ENCODE data around the gene CRNN.

The CRNN gene

DNA sequence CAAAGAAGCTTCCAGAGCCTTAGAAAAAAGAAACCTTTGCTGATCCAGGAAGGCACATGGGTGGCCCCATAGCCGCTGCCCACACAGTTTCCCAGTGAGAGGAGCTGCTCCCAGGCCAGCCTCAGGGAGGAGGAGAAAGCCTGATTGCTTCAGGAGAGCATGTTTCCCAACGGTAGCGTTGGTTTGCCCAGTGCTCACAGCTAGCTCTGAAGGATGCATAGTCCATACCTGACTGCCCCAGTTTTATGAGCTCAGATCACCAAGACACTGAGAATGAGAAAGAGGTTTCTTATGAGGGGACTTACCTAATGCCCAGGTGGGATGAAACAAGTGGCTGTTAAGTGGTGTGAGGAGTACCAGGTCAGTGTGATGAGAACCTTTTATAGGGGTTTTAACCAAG lies at the start of gene CRNN:
Gene CRNN (minus strand): TSS at position 355 of the 400 bp plus-strand sequence. CDS start 2,030 bp downstream, outside the sequence.
- DNase-seq, result no peak

GRCh38 chr1:152462636-152463035 lies 48.6 kb upstream of the CRNN start:
- DNase-seq, result no peak

- peak; percentile 53 for DNase-seq
These were observed 47.5 kb upstream of the CRNN start for GRCh38 chr1:152461544-152461943.

DNA sequence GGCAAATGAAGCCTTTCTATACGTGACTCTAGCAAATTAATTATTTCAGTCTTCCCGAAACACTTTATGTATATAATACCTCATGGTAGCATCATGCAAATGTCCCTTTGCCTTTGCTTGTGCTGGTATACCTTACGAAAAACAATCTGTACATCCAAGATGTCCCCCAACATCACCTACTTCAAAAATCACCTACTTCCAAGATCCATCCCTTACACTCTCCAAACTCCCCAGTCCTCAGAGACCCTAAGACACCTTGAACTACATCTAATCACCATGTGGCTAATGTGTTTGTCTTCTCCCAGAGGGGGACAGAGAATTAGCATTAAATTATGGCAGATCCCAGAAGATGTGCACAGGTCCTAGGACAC lies 46.5 kb upstream of the CRNN start:
- DNase-seq, result no peak

GRCh38 chr1:152459596-152460528 lies 45.8 kb upstream of the CRNN start:
- peak; percentile 77 for DNase-seq

GRCh38 chr1:152458384-152459185 lies 44.5 kb upstream of the CRNN start:
- peak; percentile 83 for DNase-seq

DNA sequence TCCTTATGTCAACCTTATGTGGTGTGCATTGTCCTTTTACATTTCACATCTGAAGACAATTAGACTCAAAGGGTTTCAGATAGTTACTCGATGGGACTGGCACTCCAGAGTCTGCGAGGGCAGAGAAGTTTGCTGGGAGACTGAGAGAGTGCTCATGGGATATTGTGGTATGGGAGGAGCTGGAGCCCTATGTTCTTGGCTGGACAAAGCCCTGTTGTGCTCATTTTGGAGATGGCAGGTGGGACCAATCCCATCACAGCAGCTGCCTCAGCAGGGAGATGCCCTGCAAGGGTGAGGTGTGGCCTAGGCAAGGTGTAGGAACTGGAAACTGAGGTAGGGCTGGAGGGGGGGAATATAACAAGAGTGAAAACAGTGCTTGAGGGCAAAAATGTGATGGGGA lies 43.5 kb upstream of the CRNN start:
- no peak for DNase-seq

GRCh38 chr1:152457071-152457470 lies 43.0 kb upstream of the CRNN start:
- DNase-seq, result no peak

- DNase-seq, result no peak
These were observed 37.2 kb upstream of the CRNN start for GRCh38 chr1:152451254-152451653.

GRCh38 chr1:152449661-152450060 lies 35.6 kb upstream of the CRNN start:
- DNase-seq, result no peak

DNA sequence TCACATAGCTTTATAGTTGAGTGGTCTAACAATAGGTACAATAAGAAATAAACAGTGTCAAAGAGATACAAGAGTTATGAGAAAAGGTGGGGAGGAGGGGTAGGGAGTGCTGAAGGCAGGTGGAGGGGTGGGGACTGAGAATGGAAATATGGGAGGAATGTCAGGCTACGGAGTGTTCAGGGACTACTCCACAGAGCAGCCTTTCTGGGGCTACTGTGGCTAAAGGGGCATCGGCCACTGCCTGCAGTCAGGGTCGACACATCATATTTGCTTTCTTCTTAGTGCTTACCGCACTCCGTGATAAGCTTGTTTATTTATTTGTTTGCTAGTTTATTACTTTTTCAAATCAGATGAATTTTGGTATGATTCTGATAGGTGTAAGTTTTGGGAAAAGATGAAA lies 34.4 kb upstream of the CRNN start:
- DNase-seq, result no peak

GRCh38 chr1:152448095-152448494 lies 34.0 kb upstream of the CRNN start:
- DNase-seq, result no peak

DNA sequence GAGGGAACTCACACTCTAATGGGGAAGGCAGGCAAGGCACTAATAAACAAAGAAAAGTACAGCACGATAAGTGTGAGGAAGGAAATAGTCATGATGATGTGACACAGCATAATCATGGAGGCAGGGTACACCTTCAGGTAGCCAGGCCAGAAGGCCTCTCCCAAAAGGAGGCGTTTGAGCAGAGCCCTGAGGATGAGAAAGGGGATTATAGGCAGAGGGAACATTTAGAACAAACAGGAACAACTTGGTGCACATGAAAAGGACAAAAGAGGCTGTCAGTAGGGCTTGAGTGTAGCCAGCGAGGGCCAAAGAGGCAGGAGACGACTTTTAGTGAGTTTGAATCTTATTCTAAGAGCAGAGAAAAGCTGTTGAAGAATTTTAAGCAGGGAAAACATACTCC lies 33.4 kb upstream of the CRNN start:
- no peak for DNase-seq

GRCh38 chr1:152444045-152444444 lies 30.0 kb upstream of the CRNN start:
- no peak for DNase-seq

- no peak for DNase-seq
These were observed 28.7 kb upstream of the CRNN start for GRCh38 chr1:152442765-152443164.

DNA sequence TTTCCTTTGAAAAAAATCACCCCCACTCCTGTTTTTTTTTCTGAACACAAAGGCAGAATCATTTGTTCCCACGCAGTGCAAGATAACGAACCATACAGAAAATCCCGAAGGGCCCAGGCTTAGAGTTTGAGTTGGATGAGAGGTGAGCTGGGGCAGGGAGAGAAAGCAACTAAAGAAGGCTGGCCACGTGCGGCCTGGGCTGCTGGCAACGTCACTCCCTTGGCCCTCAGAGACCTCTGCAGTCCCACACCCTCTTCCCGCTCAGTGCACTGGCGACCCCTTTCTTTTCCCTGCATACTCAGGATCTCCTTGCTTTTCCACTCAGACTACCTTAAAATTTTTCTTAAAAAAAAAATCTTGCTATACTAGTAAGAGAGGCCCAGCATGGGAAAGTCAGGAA lies 28.2 kb upstream of the CRNN start:
- no peak for DNase-seq

- no peak for DNase-seq
These were observed 27.7 kb upstream of the CRNN start for GRCh38 chr1:152441756-152442155.

- DNase-seq, result peak; percentile 70
These were observed 26.8 kb upstream of the CRNN start for GRCh38 chr1:152440635-152441471.

- no peak for DNase-seq
These were observed 22.8 kb upstream of the CRNN start for GRCh38 chr1:152436593-152437496.

GRCh38 chr1:152427458-152427857 lies 13.4 kb upstream of the CRNN start:
- no peak for DNase-seq

- no peak for DNase-seq
These were observed 12.7 kb upstream of the CRNN start for GRCh38 chr1:152426731-152427130.

GRCh38 chr1:152419917-152420316 lies 5.9 kb upstream of the CRNN start:
- DNase-seq, result no peak
